ENCODE results near the gene BEND4.

- TF ChIP-seq POLR2A (IDR thresholded peaks at IDR 0.05; ENCODE audit: low read length) (no peak), GATA1 (IDR thresholded peaks at IDR 0.05; ENCODE audit: low read depth, low read length) (no peak)
Measured at GRCh38 chr4:42119886-42120285, 32.6 kb downstream of the BEND4 start.

Measured in erythroblast (primary cell).